ENCODE results near the gene BSG. TPM values are rescaled to one million over a fixed set of nuclear protein-coding genes. Genes with fewer than 3 reads are reported as not detected.
A peak's percentile ranks its signal among the peaks of the same experiment; 100 is the strongest.
"Not testable (repeated sequence)": the region's sequence is repeated elsewhere in the genome, so short reads cannot be mapped to it uniquely, and the experiment has no call there.

Gene BSG
- total RNA-seq, 2 donors from 2014 or later: 751 to 1,370 TPM

DNA sequence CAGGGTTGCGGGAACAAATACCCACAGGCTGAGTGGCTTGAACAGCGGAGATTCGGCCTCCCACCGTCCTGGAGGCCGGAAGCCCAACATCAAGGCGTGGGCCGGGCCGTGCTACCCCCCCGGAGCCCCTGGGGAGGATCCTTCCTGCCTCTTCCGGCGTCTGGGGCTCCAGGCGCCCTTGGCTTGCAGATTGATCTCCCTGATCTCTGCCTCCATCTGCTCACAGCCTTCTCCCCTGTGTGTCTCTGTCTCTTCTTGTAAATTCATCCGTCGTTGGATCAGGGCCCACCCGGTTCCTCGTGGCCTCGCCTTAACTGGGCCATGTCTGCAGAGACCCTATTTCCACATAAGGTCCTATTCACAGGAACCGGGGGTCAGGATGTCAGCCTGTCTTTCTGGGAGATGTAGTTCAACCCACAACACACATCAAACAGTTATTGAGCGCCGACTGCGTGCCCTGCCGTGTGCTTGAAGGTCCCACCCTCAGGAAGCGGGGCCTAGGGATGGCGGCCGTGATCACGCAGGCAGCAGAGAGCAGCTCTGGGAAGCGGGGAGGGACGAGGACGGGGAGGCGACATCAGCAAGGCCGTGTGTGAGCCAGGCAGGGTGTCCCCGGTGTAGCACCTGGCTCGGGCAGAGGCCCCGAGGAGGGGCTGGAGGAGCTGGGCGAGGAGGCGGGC is 38.5 kb downstream of the BSG start:
- intact Hi-C loops (cut with DNase I, micrococcal nuclease): no loop called here
- peak; percentile 31 for ATAC-seq
- DNase-seq: peak in 1 of 2 donors; percentile 51

- ATAC-seq (no peak), DNase-seq (no peak)
- intact Hi-C loops (cut with DNase I, micrococcal nuclease): no loop called here
These were observed 39.1 kb downstream of the BSG start for GRCh38 chr19:611481-611868.

DNA sequence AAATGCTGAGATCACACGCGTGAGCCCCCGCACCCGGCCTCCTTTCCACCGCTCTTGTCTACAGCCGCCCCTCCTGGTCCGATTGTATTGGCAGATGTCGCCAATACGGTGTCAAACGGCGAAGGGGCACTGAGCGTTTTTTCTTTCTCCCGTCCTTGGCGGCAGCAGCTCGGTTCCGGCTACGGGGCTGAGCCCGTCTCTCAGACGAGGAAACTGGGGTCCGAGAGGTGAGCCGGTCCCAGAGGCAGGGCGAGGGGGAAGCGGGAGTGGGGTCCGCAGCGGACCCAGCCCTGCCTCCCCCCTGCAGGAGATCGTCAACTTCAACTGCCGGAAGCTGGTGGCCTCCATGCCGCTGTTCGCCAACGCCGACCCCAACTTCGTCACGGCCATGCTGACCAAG is 40.5 kb downstream of the BSG start:
- ATAC-seq: no peak
- intact Hi-C loops (cut with DNase I, micrococcal nuclease): no loop called here
- DNase-seq: no peak

- DNase-seq (no peak), ATAC-seq (no peak)
- intact Hi-C loops (cut with DNase I, micrococcal nuclease): no loop called here
These were observed 41.6 kb downstream of the BSG start for GRCh38 chr19:613732-614567.

GRCh38 chr19:615619-616018 is 43.2 kb downstream of the BSG start:
- intact Hi-C loops (cut with DNase I, micrococcal nuclease): no loop called here
- DNase-seq (no peak), ATAC-seq (peak; percentile 63)

GRCh38 chr19:616062-616700 is 43.8 kb downstream of the BSG start:
- intact Hi-C loops (cut with DNase I, micrococcal nuclease): no loop called here
- DNase-seq: no peak
- peak; percentile 18 for ATAC-seq

- peak; percentile 10 for ATAC-seq
These were observed 44.5 kb downstream of the BSG start for GRCh38 chr19:616747-617526.

GRCh38 chr19:617551-618246 is 45.3 kb downstream of the BSG start:
- DNase-seq (no peak), ATAC-seq (no peak)
- intact Hi-C loops (cut with DNase I, micrococcal nuclease): no loop called here

More at GRCh38 chr19:616747-617526, 44.5 kb downstream of the BSG start:
- no peak for DNase-seq
- intact Hi-C loops (cut with DNase I, micrococcal nuclease): no loop called here

- DNase-seq (no peak), ATAC-seq (no peak)
- intact Hi-C loops (cut with DNase I, micrococcal nuclease): no loop called here
These were observed 45.8 kb downstream of the BSG start for GRCh38 chr19:618247-618619.

DNA sequence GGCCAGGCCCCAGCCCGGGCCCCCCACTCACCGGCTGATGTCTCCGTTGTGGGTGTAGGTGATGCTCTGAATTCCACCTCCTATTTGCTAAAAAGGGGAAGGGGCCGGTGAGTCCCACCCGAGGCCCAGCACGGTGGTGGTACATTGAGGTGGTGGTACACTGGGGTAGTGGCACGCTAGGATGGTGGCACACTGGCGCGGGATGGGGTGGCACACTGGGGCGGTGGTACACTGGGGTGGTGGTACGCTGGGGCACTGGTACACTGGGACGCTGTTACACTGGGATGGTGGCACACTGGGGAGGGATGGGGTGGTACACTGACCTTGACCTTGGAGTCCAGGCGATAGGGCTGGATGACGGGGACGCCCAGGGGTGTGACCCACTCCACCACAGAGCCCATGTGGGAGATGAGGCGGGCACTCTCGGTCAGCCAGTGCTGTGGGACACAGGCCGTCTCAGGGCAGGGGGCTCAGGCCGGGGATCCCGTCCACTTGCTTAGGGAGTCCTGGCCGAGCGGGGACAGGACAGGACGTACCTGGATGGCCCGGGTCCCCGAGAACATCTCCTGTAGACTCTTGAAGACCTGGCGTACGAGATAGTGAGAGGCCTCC is 46.4 kb downstream of the BSG start:
- ATAC-seq (no peak), DNase-seq (no peak)
- intact Hi-C loops (cut with DNase I, micrococcal nuclease): no loop called here

- DNase-seq (no peak), ATAC-seq (no peak)
- intact Hi-C loops (cut with DNase I, micrococcal nuclease): no loop called here
These were observed 47.0 kb downstream of the BSG start for GRCh38 chr19:619286-620002.

- intact Hi-C loops (cut with DNase I, micrococcal nuclease): no loop called here
- no peak for ATAC-seq
- no peak for DNase-seq
These were observed 47.9 kb downstream of the BSG start for GRCh38 chr19:620166-620862.

GRCh38 chr19:621191-621590 is 48.8 kb downstream of the BSG start:
- ATAC-seq; intact Hi-C loops (cut with DNase I, micrococcal nuclease); DNase-seq: not testable (repeated sequence)

DNA sequence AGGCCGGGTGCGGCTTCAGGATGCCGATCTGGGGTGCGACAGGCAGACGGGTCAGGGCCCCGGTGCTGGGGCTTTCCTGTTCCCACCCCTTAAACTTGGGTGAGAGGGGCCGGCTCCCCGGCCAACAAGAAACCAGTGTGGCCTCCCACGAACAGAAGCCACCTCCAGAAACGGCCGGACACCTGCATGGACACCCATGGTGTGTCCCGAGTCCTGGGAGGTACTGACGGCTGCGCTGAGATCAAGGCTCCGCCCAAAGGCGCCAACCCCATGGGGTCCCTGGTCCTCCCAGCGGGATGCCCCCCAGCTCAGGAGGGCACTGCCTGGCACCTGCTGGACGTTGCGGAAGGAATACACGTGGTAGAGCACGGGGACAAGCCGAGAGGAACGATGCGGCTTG is 49.4 kb downstream of the BSG start:
- intact Hi-C loops (cut with DNase I, micrococcal nuclease): no loop called here
- no peak for ATAC-seq
- DNase-seq: no peak

DNA sequence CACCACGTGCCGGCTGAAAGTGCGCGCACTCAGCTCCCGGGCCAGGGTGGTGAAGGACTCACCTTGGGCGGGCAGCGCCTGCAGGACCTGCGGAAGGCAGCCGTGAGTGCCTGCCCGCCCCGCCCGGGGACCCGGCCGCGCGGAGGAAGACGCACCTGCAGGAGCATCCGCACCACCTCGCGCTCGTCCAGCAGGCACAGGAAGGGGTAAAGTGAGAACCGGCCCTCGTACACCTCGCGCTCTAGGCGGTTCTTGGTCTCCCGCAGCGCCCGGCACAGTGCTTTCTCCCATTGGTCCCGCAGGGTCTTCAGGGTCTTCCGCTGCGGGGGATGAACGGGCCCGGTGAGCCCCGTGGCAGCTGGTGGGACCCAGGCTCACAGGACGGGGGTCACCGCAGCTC is 50.3 kb downstream of the BSG start:
- no peak for ATAC-seq
- no peak for DNase-seq

GRCh38 chr19:623175-623916 is 51.0 kb downstream of the BSG start:
- ATAC-seq (no peak), DNase-seq (no peak)
- intact Hi-C loops (cut with DNase I, micrococcal nuclease): no loop called here

More for the DNA sequence above, 50.3 kb downstream of the BSG start:
- intact Hi-C loops (cut with DNase I, micrococcal nuclease): no loop called here

All from left colon (tissue), 2 donors.